HG03354 (cell line): ENCODE data around the gene CD244.
"Not testable (repeated sequence)": the region's sequence is repeated elsewhere in the genome, so short reads cannot be mapped to it uniquely, and the experiment has no call there.

Experiments
- ATAC-seq: cut with Tn5 transposase; IDR thresholded peaks from one replicate; pipeline ENCODE4 v1.9.1; 2021; ENCODE audit warnings: mild to moderate bottlenecking; ENCODE audit not compliant: unreplicated experiment, poor library complexity, severe bottlenecking

CD244 gene, protein sequence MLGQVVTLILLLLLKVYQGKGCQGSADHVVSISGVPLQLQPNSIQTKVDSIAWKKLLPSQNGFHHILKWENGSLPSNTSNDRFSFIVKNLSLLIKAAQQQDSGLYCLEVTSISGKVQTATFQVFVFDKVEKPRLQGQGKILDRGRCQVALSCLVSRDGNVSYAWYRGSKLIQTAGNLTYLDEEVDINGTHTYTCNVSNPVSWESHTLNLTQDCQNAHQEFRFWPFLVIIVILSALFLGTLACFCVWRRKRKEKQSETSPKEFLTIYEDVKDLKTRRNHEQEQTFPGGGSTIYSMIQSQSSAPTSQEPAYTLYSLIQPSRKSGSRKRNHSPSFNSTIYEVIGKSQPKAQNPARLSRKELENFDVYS

GRCh38 chr1:160862203-160863060 is at the start of gene CD244:
Gene CD244, minus strand, starts transcription at chr1:160862887. Its CDS starts 210 bp downstream, at chr1:160862677.
- peak; percentile 73 for ATAC-seq

DNA sequence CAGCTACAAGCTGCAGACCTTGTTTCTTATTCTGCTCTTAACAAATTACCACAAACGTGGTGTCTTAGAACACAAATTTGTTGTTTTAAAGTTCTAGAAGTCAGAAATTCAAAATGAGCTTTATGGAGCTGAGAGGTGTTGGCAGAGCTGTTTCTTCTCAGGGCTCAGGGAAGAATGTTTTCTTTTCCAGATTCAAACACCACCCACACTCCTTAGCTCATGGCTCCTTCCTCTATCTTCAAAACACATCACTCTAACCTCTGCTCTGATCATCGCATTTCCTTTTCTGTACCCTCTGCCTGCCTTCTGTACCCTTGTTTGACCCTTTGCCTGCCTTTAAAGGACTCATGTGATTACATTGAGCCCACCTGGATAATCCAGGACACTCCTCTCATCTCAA is 49.2 kb upstream of the CD244 start:
- ATAC-seq: no peak

GRCh38 chr1:160911441-160911840 is 48.8 kb upstream of the CD244 start:
- ATAC-seq: no peak

DNA sequence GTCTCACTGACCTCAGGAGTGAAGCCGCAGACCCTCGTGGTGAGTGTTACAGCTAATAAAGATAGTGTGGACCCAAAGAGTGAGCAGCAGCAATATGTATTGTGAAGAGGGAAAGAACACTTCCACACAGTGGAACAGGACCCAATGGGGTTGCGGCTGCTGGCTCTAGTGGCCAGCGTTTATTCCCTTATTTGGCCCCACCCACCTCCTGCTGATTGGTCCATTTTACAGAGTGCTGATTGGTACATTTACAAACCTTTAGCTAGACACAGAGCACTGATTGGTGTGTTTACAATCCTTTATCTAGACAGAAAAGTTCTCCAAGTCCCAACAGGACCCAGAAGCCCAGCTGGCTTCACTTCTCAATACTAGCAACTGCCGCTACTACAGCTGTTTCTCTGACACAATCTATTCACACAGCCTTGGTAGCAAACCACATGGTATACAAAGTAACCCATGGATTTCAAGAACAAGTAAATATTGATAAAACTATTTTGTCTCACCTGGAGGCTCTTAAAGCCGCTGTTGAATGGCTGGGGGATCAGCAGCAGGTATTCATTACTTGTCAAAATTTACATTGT is 47.6 kb upstream of the CD244 start:
- no peak for ATAC-seq

DNA sequence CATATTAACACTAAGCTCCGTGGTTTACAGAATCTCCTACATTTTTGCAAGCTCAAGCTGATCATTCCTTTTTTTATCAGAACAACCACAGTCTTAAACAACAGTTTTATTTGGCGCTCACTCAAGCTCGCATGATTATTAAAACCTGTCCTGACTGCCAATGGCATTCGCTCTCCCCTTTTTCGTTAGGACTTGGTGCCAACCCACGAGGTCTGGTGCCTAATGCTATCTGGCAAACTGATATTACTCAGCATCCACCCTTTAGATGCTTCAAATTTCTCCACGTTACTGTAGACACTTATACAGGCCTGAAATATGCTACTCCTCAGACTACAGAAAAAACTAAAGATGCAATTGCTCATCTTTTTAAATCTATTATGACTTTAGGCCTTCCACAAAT is 45.3 kb upstream of the CD244 start:
- ATAC-seq: no peak

- ATAC-seq: no peak
These were observed 42.9 kb upstream of the CD244 start for GRCh38 chr1:160905617-160905989.

GRCh38 chr1:160904783-160905616 is 42.3 kb upstream of the CD244 start:
- no peak for ATAC-seq

- ATAC-seq: not testable (repeated sequence)
These were observed 39.6 kb upstream of the CD244 start for GRCh38 chr1:160902251-160902650.

DNA sequence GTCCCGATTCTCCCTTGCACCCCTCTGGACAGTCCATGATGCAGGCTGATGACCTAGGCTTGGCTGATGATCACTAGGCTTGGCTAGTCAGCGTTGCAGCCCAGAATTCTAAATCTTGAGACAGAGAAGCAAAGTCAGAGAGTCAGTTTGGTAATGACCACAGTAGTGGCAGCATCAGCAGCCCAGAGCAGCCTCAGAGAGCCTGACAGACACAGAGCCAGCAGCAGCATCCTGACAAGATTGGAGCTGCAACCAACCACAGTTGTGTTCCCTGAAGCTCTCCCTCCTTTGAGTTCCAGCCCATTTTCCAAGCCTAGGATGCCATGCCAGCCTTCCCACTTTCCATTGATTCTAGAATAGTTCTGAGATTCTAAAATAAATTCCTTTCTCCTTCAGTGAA is 39.1 kb upstream of the CD244 start:
- no peak for ATAC-seq

DNA sequence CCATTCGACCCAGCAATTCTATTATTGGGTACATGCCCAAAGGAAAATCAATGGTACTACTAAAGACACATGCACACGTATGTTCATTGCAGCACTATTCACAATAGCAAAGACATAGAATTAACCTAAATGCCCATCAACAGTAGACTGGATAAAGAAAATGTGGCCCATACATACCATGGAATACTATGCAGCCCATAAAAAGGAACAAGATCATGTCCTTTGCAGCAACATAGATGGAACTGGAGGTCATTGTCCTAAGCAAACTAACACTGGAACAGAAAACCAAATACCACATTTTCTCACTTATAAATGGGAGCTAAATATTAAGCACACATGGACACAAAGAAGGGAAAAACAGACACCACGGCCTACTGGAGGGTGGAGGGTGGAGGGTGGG is 38.0 kb upstream of the CD244 start:
- ATAC-seq: not testable (repeated sequence)

DNA sequence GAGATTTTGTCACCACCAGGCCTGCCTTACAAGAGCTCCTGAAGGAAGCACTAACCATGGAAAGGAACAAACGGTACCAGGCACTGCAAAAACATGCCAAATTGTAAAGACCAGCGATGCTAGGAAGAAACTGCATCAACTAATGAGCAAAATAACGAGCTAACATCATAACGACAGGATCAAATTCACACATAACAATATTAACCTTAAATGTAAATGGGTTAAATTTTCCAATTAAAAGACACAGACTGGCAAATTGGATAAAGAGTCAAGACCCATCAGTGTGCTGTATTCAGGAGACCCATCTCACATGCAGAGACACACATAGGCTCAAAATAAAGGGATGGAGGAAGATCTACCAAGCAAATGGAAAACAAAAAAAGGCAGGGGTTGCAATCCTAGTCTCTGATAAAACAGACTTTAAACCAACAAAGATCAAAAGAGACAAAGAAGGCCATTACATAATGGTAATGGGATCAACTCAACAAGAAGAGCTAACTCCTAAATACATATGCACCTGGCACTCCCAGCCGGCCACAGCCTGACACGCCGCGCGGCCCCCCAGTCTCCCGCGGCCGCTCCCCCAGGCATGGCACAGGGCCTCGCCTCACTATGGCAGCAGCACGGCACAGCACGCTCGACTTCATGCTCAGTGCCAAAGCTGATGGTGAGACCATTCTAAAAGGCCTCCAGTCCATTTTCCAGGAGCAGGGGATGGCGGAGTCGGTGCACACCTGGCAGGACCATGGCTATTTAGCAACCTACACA is 31.9 kb upstream of the CD244 start:
- not testable (repeated sequence) for ATAC-seq

DNA sequence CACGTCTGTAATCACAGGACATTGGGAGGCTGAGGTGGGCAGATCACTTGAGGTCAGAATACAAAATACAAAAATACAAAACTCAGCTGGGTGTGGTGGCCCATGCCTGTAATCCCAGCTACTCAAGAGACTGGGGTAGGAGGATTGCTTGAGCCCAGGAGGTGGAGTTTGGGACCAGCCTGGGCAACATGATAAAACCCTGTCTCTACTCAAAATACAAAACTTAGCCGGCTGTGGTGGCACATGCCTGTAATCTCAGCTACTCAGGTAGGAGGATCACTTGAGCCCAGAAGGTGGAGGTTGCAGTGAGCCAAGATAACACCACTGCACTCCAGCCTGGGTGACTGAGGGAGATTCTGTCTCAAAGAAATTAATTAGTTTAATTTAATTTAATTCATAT is 28.8 kb upstream of the CD244 start:
- no peak for ATAC-seq

GRCh38 chr1:160888926-160889325 is 26.2 kb upstream of the CD244 start:
- no peak for ATAC-seq

- no peak for ATAC-seq
These were observed 24.4 kb upstream of the CD244 start for GRCh38 chr1:160887071-160887470.

DNA sequence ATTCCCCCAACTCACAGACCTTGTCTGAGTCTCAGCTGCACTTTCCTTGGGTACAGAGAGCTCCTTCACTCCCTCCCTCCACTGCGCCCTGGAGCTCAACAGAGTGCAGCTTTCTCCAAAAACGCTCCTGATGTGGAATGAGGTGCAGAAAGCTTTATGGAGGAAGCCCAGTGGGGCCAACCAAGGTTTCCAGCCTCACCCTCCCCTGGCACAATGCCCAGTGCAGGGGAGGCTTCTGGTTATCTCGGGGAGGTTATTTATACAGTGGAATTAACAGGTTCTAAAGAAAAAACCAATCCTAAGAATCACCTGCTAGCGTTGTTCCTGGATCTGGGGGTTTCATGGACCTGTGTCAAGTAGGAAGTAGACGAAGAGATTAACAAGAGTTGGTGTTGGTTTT is 22.4 kb upstream of the CD244 start, which contains the start of gene ITLN1:
ITLN1 (minus strand) TSS at position 139 of the 400 bp plus-strand sequence. CDS start 303 bp downstream, outside the sequence.
- ATAC-seq: peak; percentile 20

GRCh38 chr1:160884579-160884978 is 21.9 kb upstream of the CD244 start:
- ATAC-seq: peak; percentile 64

DNA sequence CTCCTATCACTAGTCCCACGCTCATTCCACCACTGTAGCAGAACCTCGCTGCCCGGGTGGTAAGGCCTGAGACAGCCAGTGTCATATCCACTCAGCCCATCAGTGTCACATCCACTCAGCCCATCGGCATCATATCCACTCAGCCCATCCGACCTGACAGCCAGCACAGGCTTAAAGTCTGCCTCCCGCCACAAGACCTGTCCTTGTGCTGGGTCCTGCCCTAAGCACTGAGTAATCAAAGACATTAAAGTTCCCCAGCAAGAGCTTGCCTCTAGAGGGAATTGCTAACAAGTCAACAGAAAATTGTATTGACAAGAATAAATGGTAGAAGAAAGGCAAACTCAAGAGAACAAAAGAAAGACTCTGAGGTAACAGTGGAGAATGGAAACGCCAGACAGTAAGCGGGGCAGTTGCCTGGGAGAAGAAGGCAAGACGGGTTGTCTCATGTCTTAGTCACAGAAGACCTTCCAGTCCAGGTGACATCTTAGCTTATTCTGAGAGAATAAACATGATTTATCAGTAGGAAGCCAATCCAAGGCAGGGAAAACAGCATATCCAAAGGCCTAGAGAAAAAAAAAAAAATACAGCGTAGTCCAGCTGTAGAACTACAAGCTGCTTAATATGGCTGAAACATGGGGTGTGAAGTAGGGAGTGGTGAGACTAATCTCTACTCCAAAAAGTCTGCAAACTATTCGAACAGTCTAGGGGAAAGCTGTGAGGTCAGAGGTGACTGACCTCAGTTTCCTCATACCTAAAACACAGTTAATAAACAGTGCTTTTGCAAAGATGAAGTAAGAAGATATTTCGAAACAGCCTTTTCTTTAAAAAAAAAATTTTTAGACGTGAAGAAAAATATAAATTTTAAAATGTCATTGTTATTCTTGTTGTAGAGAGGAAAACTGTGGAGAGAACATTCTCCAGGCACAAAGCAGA is 21.2 kb upstream of the CD244 start:
- no peak for ATAC-seq

GRCh38 chr1:160882582-160882981 is 19.9 kb upstream of the CD244 start:
- ATAC-seq: no peak
